ENCODE data around the gene MED15. TPM values are rescaled to one million over a fixed set of nuclear protein-coding genes. Genes with fewer than 3 reads are reported as not detected.

The MED15 gene
- total RNA-seq, 4 donors from 2014 or later, result 37.5 to 69.4 (median 52.7) TPM

- ATAC-seq (no peak), DNase-seq (no peak)
- H3K27ac ChIP-seq, result peak overlapping the region; percentile 85 to 92 (median 89)
- TF ChIP-seq POLR2A (IDR thresholded peaks at IDR 0.05) (no peak), CTCF (IDR thresholded peaks at IDR 0.05 in 4 of 5, conservative IDR thresholded peaks at IDR 0.05 in 1 of 5) (no peak)
- no peak overlapping the region for H3K4me3 ChIP-seq
- intact Hi-C loops (cut with DNase I; ENCODE audit: low total_unique reads) (loop anchor here (2.0 kb wide), 1 partner anchor 18 kb away; no protein-coding TSS in a partner anchor), in situ Hi-C loops (cut with MboI; ENCODE audit: low sequenced_read_pairs in 4 of 4) (no loop called here)
- no peaks in the 10 kb centered on the region for H3K9me3 ChIP-seq
- H3K27me3 ChIP-seq, result no peaks in the 10 kb centered on the region
- peaks cover 46 to 52% of the 10 kb centered on the region in 2 donors for H3K4me1 ChIP-seq
- peaks cover 0 to 8% of the 10 kb centered on the region in 2 donors for H3K36me3 ChIP-seq
Observed at GRCh38 chr22:20532256-20532993, 25.0 kb downstream of the MED15 start.

- intact Hi-C loops (cut with DNase I; ENCODE audit: low total_unique reads) (loop anchor here (2.0 kb wide), 1 partner anchor 18 kb away; no protein-coding TSS in a partner anchor), in situ Hi-C loops (cut with MboI; ENCODE audit: low sequenced_read_pairs in 4 of 4) (no loop called here)
- H3K36me3 ChIP-seq, result peaks cover 0 to 11% of the 10 kb centered on the region in 2 donors
- H3K9me3 ChIP-seq, result no peaks in the 10 kb centered on the region
- H3K27me3 ChIP-seq, result no peaks in the 10 kb centered on the region
- H3K4me3 ChIP-seq, result no peak overlapping the region
- ATAC-seq, result no peak
- H3K27ac ChIP-seq, result peak overlapping the region; percentile 85 to 92 (median 89)
- TF ChIP-seq CTCF (IDR thresholded peaks at IDR 0.05 in 4 of 5, conservative IDR thresholded peaks at IDR 0.05 in 1 of 5) (no peak), POLR2A (IDR thresholded peaks at IDR 0.05) (no peak)
- H3K4me1 ChIP-seq, result peaks cover 49 to 55% of the 10 kb centered on the region in 2 donors
- no peak for DNase-seq
Observed at GRCh38 chr22:20533095-20533878, 25.9 kb downstream of the MED15 start.

GRCh38 chr22:20533879-20534265 lies 26.5 kb downstream of the MED15 start:
- intact Hi-C loops (cut with DNase I; ENCODE audit: low total_unique reads) (loop anchor here (2.0 kb wide), 1 partner anchor 17 kb away; no protein-coding TSS in a partner anchor), in situ Hi-C loops (cut with MboI; ENCODE audit: low sequenced_read_pairs in 4 of 4) (no loop called here)
- Histone ChIP-seq H3K36me3 (peaks cover 0 to 16% of the 10 kb centered on the region in 2 donors), H3K4me3 (no peak overlapping the region), H3K4me1 (peaks cover 49 to 55% of the 10 kb centered on the region in 2 donors), H3K27ac (peak overlapping the region; percentile 85 to 92 (median 89)), H3K9me3 (no peaks in the 10 kb centered on the region), H3K27me3 (no peaks in the 10 kb centered on the region)
- DNase-seq (no peak), ATAC-seq (no peak)
- TF ChIP-seq CTCF (IDR thresholded peaks at IDR 0.05 in 4 of 5, conservative IDR thresholded peaks at IDR 0.05 in 1 of 5), result no peak
- TF ChIP-seq POLR2A (IDR thresholded peaks at IDR 0.05), result no peak

- H3K4me3 ChIP-seq, result no peak overlapping the region
- intact Hi-C loops (cut with DNase I; ENCODE audit: low total_unique reads), result loop anchor here (1.0 kb wide), 1 partner anchor 33 kb away; no protein-coding TSS in a partner anchor
- ATAC-seq (peak; percentile 32 to 57), DNase-seq (peak in 1 of 2 donors; percentile 31)
- peaks cover 29 to 37% of the 10 kb centered on the region in 2 donors for H3K4me1 ChIP-seq
- TF ChIP-seq POLR2A (IDR thresholded peaks at IDR 0.05), result no peak
- no peak for TF ChIP-seq CTCF (IDR thresholded peaks at IDR 0.05 in 4 of 5, conservative IDR thresholded peaks at IDR 0.05 in 1 of 5)
- peak overlapping the region; percentile 43 to 61 (median 49) for H3K27ac ChIP-seq
- H3K9me3 ChIP-seq, result no peaks in the 10 kb centered on the region
- peaks cover 0 to 29% of the 10 kb centered on the region in 2 donors for H3K36me3 ChIP-seq
- in situ Hi-C loops (cut with MboI; ENCODE audit: low sequenced_read_pairs in 4 of 4), result no loop called here
- no peaks in the 10 kb centered on the region for H3K27me3 ChIP-seq
Observed at GRCh38 chr22:20536590-20537324, 29.3 kb downstream of the MED15 start.

All from gastrocnemius medialis (tissue), 4 donors.